GM12872 (cell line): ENCODE measurements around the gene APH1B.

ENCODE experiments used
- TF ChIP-seq, protein P1 (sequence below): IDR thresholded peaks from 3 replicates; pipeline ENCODE4 v1.5.1; 2011; ENCODE audit warnings: low read depth, mild to moderate bottlenecking, low read length, moderate library complexity; ENCODE audit not compliant: insufficient read depth

The APH1B gene

DNA sequence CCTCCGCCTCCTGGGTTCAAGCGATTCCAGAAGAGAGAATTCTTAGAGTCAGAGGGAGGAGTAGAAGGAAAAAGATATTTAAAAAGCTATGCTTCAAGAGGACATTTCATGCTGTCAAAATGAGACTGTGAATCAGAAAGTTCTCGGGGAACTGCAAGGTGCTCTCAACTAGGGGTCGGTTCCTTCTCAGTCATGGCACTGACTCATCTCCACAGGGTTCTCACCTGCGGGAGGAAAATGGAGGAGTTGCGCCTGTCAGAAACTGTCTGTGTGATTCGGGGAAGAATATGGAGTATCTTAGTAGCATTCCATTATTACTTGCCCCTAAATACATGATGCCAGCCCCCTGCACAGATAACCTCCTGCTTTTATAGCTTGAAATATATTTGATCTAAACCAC is 47.4 kb downstream of the APH1B start:
- TF ChIP-seq, protein P1, sequence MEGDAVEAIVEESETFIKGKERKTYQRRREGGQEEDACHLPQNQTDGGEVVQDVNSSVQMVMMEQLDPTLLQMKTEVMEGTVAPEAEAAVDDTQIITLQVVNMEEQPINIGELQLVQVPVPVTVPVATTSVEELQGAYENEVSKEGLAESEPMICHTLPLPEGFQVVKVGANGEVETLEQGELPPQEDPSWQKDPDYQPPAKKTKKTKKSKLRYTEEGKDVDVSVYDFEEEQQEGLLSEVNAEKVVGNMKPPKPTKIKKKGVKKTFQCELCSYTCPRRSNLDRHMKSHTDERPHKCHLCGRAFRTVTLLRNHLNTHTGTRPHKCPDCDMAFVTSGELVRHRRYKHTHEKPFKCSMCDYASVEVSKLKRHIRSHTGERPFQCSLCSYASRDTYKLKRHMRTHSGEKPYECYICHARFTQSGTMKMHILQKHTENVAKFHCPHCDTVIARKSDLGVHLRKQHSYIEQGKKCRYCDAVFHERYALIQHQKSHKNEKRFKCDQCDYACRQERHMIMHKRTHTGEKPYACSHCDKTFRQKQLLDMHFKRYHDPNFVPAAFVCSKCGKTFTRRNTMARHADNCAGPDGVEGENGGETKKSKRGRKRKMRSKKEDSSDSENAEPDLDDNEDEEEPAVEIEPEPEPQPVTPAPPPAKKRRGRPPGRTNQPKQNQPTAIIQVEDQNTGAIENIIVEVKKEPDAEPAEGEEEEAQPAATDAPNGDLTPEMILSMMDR: no peak

DNA sequence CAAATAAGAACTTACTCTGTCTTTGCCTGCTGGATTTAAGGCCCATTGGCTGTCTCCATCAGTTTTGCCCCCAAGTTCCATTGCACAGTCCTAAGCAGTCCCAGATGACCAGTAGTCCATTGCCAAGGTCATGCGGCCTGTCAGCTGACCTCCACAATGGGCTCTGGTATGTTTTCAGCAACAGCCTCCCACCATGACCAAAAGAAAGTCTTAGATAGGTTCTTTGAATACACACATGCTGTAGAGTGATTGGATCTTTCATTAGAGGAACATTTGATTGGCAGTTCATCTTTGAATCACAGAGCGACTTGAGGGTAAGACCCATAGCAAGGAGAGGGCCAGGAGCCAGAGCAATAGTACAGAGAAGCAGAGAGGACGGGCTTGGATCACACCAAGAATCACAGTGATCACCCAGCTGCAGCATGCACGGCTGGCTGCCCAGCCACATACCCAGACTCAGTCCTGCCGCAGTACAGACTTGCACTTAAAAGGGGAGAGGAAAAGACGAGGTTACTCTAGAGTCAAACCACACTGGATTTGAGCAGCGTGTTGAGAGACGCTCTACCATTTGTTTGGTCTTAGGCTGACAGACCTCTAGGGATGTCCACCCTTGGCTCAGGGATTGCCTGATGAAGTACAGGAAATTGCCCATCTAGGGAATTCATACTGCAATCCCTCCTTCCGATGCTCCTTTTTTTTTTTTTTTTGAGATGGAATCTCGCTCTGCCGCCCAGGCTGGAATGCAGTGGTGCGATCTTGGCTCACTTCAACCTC is 50.4 kb downstream of the APH1B start:
- TF ChIP-seq, protein P1: no peak

DNA sequence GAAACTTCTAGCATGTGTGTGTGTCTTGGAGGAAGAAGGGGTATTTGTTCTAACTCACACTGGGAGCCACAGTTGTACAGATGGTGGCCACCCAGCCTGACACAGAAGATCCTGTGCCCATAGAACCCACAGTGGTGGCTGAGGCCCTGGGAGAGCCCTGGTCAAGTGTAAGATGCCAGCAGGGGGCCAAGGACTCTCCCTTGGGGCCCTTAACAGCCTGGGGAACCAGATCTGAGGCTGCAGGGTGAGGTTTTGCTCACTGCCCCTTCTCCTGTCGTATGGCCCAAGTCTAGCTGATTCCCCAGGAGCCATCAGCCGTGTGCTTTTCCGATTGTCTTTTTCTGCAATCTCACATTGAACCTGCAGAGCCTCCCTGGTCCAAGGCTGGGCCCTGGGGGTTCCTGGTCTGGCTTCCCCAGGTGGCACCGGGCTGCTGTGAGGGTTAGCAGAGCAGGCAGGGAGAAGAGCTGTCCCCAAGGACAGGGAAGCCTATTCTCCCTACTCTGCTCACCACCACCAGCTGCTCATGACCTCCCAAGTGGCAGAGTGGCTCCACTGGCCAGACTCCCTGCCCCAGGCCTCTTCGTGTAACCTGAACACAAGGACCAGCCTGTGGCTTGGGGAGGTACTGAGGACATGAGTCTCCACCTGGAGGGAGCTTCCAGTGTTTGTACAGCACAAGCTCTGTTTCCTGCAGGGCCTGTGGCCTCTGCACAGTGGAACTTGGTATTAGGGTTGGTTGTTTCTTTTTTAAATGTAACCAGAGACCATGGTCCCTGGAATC is 52.4 kb downstream of the APH1B start:
- TF ChIP-seq, protein P1: no peak

DNA sequence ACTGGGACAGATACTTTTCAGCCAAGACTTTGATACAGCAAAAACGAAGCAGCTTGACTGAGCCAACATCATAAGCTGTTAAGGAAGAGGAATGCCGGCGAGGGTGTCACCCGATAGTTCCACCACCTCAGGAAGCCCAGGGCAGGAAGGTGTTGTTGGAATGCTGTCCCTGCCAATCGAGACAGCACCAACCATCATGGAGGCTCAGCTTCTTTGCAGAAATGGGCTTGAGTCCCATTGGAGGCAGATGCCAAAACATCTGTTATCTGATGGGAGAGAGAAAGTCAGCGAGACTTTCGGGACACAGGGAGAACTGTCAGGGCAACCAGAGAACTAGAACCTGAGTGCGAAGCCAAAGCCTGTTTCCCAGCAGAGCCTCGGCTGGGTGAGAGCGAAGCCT is 53.5 kb downstream of the APH1B start:
- TF ChIP-seq, protein P1: no peak

DNA sequence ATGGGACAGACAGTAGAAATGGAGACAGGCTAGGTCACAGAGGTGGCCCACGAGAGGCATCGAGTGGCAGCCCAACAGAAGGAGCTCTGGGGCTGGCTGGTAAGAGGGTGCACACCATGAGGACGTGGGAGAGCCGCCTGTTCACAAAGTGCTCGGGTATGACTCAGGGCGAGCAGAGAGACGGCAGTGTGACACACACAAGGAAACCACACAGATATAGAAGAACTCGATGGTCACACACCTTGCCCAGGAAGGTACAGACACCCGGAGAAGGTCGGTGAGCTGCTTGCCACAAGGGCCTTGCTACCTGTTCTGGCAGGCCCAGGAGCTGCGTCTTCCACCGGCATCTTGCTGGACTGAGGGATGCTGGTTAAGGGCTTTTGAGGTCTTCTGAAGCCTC is 54.1 kb downstream of the APH1B start:
- TF ChIP-seq, protein P1: no peak

DNA sequence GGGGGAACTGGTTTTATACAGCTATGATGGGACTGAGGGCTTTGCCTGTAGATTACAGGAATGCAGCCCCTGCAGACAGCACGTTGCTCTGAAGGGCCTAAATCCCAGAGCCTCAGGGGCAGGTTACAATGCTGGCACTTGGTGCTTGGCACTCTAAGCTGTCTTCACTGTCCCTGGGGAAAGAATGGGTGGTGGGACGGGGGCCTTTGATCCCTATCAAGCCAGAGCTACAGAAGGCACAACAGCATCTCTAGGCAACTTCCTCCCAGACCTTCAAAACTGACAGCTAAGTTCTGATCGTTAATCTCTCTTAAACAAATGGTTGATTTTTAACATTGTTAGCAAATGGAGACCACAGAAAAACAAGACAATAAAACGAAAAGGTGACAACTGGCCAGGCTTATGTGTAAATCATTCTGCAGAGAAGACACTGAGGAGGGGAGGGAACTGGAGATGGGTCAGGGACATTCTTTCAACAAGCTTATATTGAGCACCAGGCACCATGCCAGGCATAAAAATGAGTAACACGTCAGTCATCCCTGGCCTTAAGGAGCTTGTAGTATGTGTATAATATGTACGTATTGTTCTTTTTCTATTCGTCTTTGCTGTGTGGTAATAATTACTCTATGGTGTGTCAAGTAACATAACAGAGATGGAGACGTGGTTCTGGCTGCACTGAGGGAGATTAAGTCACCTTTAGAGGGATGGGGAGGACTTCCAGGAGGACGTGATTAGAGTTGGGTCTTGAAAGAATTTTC is 55.1 kb downstream of the APH1B start:
- TF ChIP-seq, protein P1: no peak

DNA sequence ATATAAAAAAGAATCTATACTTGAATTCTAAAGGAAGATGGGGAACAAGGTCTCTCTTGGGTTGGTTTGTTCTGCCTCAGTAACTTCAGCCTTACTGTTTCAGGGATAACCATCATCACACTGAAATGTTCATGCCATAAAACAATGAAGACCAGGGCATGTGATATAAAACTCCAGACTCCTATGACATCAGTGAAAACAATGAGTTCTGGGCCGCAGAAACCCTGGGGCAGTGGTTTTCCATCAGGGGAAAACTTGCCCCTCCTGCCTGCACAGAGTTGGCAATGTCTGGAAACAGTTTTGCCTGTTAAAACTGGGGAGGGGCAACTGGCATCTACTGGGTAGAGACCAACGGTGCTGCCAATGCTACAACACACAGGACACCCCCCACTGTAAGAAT is 57.4 kb downstream of the APH1B start:
- TF ChIP-seq, protein P1: no peak
